ENCODE results near the gene TMEM59L. TPM values are rescaled to one million over a fixed set of nuclear protein-coding genes. Genes with fewer than 3 reads are reported as not detected.

The TMEM59L gene
- total and polyA plus RNA-seq, 8 donors, result 0.56 to 8.9 (median 1.2) TPM

GRCh38 chr19:18587561-18587960, 25.1 kb upstream of the TMEM59L start:
- Histone ChIP-seq H3K9me3 (no peaks in the 10 kb centered on the region), H3K4me3 (no peak overlapping the region), H3K27me3 (no peaks in the 10 kb centered on the region), H3K4me1 (peaks cover 0 to 6% (median 5%) of the 10 kb centered on the region in 3 donors), H3K36me3 (peaks cover 0 to 6% (median 0%) of the 10 kb centered on the region in 3 donors), H3K27ac (no peak overlapping the region)
- FAIRE-seq (no peak), ATAC-seq (no peak), DNase-seq (peak in 1 of 6 donors; percentile 17)
- intact Hi-C loops (cut with DNase I), result no loop called here
- TF ChIP-seq, protein P1, sequence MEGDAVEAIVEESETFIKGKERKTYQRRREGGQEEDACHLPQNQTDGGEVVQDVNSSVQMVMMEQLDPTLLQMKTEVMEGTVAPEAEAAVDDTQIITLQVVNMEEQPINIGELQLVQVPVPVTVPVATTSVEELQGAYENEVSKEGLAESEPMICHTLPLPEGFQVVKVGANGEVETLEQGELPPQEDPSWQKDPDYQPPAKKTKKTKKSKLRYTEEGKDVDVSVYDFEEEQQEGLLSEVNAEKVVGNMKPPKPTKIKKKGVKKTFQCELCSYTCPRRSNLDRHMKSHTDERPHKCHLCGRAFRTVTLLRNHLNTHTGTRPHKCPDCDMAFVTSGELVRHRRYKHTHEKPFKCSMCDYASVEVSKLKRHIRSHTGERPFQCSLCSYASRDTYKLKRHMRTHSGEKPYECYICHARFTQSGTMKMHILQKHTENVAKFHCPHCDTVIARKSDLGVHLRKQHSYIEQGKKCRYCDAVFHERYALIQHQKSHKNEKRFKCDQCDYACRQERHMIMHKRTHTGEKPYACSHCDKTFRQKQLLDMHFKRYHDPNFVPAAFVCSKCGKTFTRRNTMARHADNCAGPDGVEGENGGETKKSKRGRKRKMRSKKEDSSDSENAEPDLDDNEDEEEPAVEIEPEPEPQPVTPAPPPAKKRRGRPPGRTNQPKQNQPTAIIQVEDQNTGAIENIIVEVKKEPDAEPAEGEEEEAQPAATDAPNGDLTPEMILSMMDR (IDR thresholded peaks at IDR 0.05), result no peak
- WGBS, 2 donors, result 94 to 97% methylated on average over 11 to 12 of the region's 12 CpGs

GRCh38 chr19:18587962-18588610, 24.6 kb upstream of the TMEM59L start:
- Histone ChIP-seq H3K9me3 (no peaks in the 10 kb centered on the region), H3K27ac (peak overlapping the region; percentile 76 to 90 (median 84)), H3K4me1 (peaks cover 0 to 6% (median 5%) of the 10 kb centered on the region in 3 donors), H3K4me3 (peak overlapping the region; percentile 69 to 99 (median 85)), H3K27me3 (no peaks in the 10 kb centered on the region), H3K36me3 (peaks cover 0 to 6% (median 0%) of the 10 kb centered on the region in 3 donors)
- TF ChIP-seq, protein P1 (IDR thresholded peaks at IDR 0.05), result no peak
- intact Hi-C loops (cut with DNase I), result no loop called here
- DNase-seq (peak in 1 of 6 donors; percentile 30), FAIRE-seq (no peak), ATAC-seq (peak in 1 of 4 donors; percentile 23)
- 35 to 37% methylated on average over 16 of the region's 16 CpGs for WGBS, 2 donors

DNA sequence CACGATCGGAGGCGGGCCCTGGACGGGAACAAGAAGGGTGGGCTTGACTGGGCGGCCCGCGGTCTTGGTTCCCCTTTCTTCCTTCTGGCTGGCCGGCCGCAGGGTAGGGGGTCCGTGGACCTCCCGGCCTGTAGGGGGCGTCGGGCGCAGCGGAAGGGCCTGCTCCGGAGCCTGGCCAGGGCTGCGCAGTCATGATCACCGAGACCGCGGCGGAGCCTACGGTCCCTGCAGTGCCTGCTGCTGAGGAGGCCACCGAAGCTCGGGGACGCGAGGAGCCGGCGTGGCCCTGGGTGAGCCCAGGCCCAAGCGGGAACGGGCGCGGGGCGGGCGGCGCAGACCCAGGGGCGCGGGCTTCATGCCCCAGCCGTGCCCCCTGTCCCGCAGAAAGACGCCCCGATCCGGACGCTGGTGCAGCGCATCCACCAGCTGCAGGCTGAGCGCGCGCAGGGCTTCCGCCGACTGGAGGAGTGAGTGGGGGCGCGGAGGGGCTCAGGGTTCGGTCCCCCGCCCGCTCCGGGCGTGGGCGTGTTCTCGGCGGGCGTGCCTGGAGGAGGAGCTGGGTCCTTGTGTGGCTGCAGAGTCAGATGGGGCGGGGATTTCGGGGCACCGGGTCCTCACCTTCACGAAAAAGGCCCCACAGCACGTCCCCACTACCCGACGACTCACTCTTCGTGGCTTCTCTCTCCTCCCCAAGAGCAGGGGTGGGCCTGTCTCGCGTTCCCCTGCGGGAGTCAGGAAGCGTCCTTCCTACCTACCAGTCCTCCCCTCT, 23.9 kb upstream of the TMEM59L start, which contains the start of gene REX1BD:
Gene REX1BD, plus strand, starts transcription at position 188 of the 769 bp plus-strand sequence. Its CDS starts 4 bp downstream, at position 192.
- intact Hi-C loops (cut with DNase I), result no loop called here

DNA sequence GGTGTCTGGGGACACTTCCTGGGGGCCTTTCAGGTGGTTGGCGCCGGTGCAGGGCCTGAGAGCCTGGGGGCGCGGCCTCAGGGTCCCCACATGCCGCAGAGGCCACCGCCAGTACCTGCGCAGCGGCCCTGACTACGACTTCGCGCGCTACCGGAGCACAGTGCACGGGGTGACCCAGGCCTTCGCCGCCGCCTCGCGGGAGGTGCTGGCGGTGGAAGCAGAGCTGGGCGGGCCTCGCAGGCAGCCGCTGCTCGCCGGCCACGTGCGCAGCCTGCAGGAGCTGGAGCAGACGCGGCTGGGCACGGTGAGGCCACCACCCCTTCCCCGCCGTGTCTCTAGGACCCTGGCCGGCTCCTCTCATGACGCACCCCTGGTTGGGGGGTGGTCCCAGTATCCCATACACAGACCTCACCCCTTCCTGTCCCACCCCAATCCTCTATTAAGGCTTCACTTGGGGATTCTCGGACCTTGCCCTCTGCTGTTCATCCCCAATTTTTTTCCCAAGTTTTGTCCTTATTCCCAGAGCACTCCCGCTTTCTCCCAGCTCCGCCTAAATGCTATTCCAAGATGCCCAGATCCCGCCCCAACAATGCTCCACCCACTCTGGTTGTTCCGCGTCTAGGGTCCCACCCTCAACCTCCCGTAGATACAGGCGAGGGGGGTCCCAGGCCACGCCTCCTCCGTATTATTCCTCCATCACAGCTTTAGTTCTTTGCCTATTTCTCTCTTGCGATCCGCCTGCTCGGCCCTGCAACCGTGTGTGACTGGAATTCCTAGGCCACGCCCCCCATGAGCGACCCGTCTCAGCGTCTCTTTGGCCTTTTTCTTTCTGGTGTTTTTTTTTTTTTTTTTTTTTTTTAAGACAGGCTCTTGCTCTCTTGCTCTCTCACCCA, 23.0 kb upstream of the TMEM59L start:
- DNase-seq (peak; percentile 51 to 90 (median 72)), FAIRE-seq (no peak), ATAC-seq (peak; percentile 72 to 79 (median 74))
- peak overlapping the region; percentile 76 to 90 (median 84) for H3K27ac ChIP-seq
- no peaks in the 10 kb centered on the region for H3K9me3 ChIP-seq
- peaks cover 0 to 6% (median 0%) of the 10 kb centered on the region in 3 donors for H3K36me3 ChIP-seq
- 22 to 24% methylated on average over 44 to 52 of the region's 52 CpGs for WGBS, 2 donors
- H3K27me3 ChIP-seq, result no peaks in the 10 kb centered on the region
- H3K4me1 ChIP-seq, result peaks cover 3 to 9% (median 5%) of the 10 kb centered on the region in 3 donors
- intact Hi-C loops (cut with DNase I), result no loop called here
- H3K4me3 ChIP-seq, result peak overlapping the region; percentile 69 to 99 (median 85)
- TF ChIP-seq, protein P1 (IDR thresholded peaks at IDR 0.05), result peak in 1 of 4 donors; percentile 4

More for the DNA sequence above, 23.9 kb upstream of the TMEM59L start, which contains the start of gene REX1BD:
- Histone ChIP-seq H3K4me3 (peak within 1 kb of the TSS; percentile 69 to 99 (median 85)), H3K4me1 (peaks cover 0 to 6% (median 5%) of the 10 kb centered on the region in 3 donors), H3K36me3 (peaks cover 0 to 6% (median 0%) of the 10 kb centered on the region in 3 donors), H3K27me3 (no peaks in the 10 kb centered on the region), H3K27ac (peak within 1 kb of the TSS; percentile 76 to 90 (median 84)), H3K9me3 (no peaks in the 10 kb centered on the region)
- DNase-seq, result peak; percentile 75 to 95 (median 85)
- ATAC-seq, result peak; percentile 89 to 94 (median 93)
- no peak for FAIRE-seq
- WGBS, 2 donors, result 0 to 1% methylated on average over 58 to 72 of the region's 72 CpGs
- TF ChIP-seq, protein P1 (IDR thresholded peaks at IDR 0.05), result peak; percentile 73 to 91 (median 81)

Data from pancreas (tissue), 10 donors.